Activated T-cell treated with anti-CD3 and anti-CD28 coated beads, Interleukin-2, amount 50 U/mL, for 72 hours (primary cell): ENCODE measurements around the gene CD247. TPM values are rescaled to one million over a fixed set of nuclear protein-coding genes. Genes with fewer than 3 reads are reported as not detected.
A peak's percentile ranks its signal among the peaks of the same experiment; 100 is the strongest.

Experiments used
- ATAC-seq, 2 donors: fragments of 150-1000 bp; cut with Tn5 transposase; replicated peaks in 1 of 2; 2 replicates each; pipeline ENCODE4 v1.10.0; 2021; ENCODE audit warnings: moderate library complexity in 2 of 2, mild to moderate bottlenecking in 1 of 2
- DNase-seq, 2 donors: peaks; one replicate each; pipeline ENCODE4 v3.0.0; 2021 to 2022; ENCODE audit warnings: mixed read lengths in 1 of 2
- H3K27ac Mint-ChIP-seq: one replicate; pipeline ENCODE4 v1.8.0; 2022; ENCODE audit warnings: mild to moderate bottlenecking, moderate library complexity, mixed read lengths
- H3K27me3 Mint-ChIP-seq: one replicate; pipeline ENCODE4 v1.8.0; 2022; ENCODE audit warnings: low read depth, mixed read lengths
- H3K36me3 Mint-ChIP-seq, 2 donors: one replicate each; pipeline ENCODE4 v1.8.0; 2022; ENCODE audit warnings: mixed read lengths in 2 of 2, mild to moderate bottlenecking in 1 of 2; ENCODE audit not compliant: insufficient read depth in 2 of 2
- H3K4me1 Mint-ChIP-seq: one replicate; pipeline ENCODE4 v1.8.0; 2022; ENCODE audit warnings: low read depth, mixed read lengths
- H3K4me3 Mint-ChIP-seq, 2 donors: one replicate each; pipeline ENCODE4 v1.8.0; 2022; ENCODE audit warnings: mild to moderate bottlenecking in 2 of 2, mixed read lengths in 2 of 2, moderate library complexity in 2 of 2
- H3K9me3 Mint-ChIP-seq, 2 donors: one replicate each; pipeline ENCODE4 v1.8.0; 2022; ENCODE audit warnings: mixed read lengths in 2 of 2
- total RNA-seq, 2 donors: library from RNA; stranded (reverse); gene quantifications; one replicate each; pipeline ENCODE4 v1.2.3, GENCODE V29; 2022

The CD247 gene
- total RNA-seq, 2 donors from 2014 or later: 160 to 178 TPM

DNA sequence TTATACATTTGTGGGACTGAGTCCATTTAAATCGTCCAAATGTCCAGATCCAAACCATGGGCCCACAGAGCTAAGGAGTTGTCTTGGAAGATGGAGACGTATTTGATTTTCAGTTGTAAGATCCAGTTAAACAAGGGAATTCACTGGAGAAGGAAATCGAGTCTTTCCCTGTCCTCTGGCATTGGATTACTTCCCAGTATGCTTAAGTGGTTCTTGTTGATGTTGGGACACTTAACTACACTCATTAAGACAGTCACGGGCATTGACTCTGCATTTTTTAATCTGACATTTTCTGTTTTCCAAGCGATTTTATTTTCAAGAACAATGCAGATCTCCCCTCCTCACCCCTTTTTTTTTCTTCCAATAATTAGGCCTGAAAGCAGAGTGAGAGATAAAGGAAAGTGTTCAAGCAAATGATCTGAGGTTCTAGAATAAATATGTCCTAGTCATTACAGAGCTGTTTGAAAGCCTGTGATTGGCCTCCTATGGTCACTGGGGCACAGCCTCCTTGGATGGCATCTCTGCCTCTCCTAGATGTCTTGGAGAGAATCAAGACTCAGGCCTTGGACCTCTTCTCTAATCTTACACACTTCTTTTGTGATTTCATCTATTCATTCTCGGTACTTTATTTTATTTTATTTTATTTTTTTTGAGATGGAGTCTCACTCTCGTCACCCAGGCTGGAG, 48.9 kb downstream of the CD247 start:
- peaks cover 0 to 5% of the 10 kb centered on the region in 2 donors for H3K36me3 Mint-ChIP-seq
- H3K27ac Mint-ChIP-seq: peak overlapping the region; percentile 78
- ATAC-seq (no peak), DNase-seq (no peak)
- H3K4me3 Mint-ChIP-seq: peak overlapping the region in 1 of 2 donors; percentile 39
- H3K27me3 Mint-ChIP-seq: no peaks in the 10 kb centered on the region
- peaks cover 81% of the 10 kb centered on the region for H3K4me1 Mint-ChIP-seq
- no peaks in the 10 kb centered on the region for H3K9me3 Mint-ChIP-seq

GRCh38 chr1:167467752-167468151, 50.6 kb downstream of the CD247 start:
- Mint-ChIP-seq H3K27ac (peak overlapping the region; percentile 78), H3K27me3 (no peaks in the 10 kb centered on the region), H3K36me3 (peaks cover 0 to 2% of the 10 kb centered on the region in 2 donors), H3K4me1 (peaks cover 71% of the 10 kb centered on the region), H3K9me3 (no peaks in the 10 kb centered on the region), H3K4me3 (peak overlapping the region in 1 of 2 donors; percentile 42)
- DNase-seq (no peak), ATAC-seq (no peak)

GRCh38 chr1:167467126-167467710, 51.1 kb downstream of the CD247 start:
- Mint-ChIP-seq H3K36me3 (peaks cover 0 to 2% of the 10 kb centered on the region in 2 donors), H3K9me3 (no peaks in the 10 kb centered on the region), H3K4me3 (peak overlapping the region in 1 of 2 donors; percentile 39), H3K4me1 (peaks cover 70% of the 10 kb centered on the region), H3K27ac (peak overlapping the region; percentile 15), H3K27me3 (no peaks in the 10 kb centered on the region)
- no peak for DNase-seq
- ATAC-seq: peak; percentile 65 to 71

- Mint-ChIP-seq H3K27ac (peak overlapping the region; percentile 93), H3K9me3 (no peaks in the 10 kb centered on the region), H3K4me1 (peaks cover 74% of the 10 kb centered on the region), H3K4me3 (peak overlapping the region; percentile 45 to 48), H3K36me3 (peaks cover 0 to 2% of the 10 kb centered on the region in 2 donors), H3K27me3 (no peaks in the 10 kb centered on the region)
- DNase-seq: no peak
- ATAC-seq: no peak
These were observed 52.6 kb downstream of the CD247 start for GRCh38 chr1:167465743-167466142.

GRCh38 chr1:167465018-167465417, 53.3 kb downstream of the CD247 start:
- DNase-seq (no peak), ATAC-seq (no peak)
- Mint-ChIP-seq H3K4me3 (peak overlapping the region; percentile 45 to 64), H3K27me3 (no peaks in the 10 kb centered on the region), H3K4me1 (peaks cover 81% of the 10 kb centered on the region), H3K36me3 (peaks cover 0 to 2% of the 10 kb centered on the region in 2 donors), H3K9me3 (no peaks in the 10 kb centered on the region), H3K27ac (peak overlapping the region; percentile 93)

- Mint-ChIP-seq H3K9me3 (no peaks in the 10 kb centered on the region), H3K4me1 (peaks cover 81% of the 10 kb centered on the region), H3K27me3 (no peaks in the 10 kb centered on the region), H3K27ac (peak overlapping the region; percentile 93), H3K4me3 (peak overlapping the region in 1 of 2 donors; percentile 64), H3K36me3 (peaks cover 0 to 2% of the 10 kb centered on the region in 2 donors)
- DNase-seq (no peak), ATAC-seq (no peak)
These were observed 54.3 kb downstream of the CD247 start for GRCh38 chr1:167463875-167464575.

DNA sequence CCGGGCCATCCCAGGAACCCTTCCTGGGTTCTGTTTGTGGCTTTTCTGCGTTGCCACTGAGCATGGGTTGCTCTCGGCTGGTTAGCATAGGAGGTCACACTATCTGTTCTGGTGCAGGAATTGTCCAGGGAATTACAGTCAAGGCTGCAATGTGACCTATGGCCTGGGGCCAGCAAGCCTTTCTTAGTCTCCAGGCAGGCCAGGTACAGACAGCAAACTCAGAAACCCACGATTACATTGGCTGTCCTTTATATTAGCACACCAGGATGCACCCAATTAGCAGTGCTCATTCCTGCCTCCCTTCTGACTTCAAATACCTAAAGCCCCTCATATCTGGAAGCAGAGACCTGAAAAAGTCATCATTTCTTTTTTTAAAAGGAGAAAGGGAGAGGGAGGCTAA, 55.2 kb downstream of the CD247 start:
- no peaks in the 10 kb centered on the region for H3K27me3 Mint-ChIP-seq
- H3K36me3 Mint-ChIP-seq: no peaks in the 10 kb centered on the region

DNA sequence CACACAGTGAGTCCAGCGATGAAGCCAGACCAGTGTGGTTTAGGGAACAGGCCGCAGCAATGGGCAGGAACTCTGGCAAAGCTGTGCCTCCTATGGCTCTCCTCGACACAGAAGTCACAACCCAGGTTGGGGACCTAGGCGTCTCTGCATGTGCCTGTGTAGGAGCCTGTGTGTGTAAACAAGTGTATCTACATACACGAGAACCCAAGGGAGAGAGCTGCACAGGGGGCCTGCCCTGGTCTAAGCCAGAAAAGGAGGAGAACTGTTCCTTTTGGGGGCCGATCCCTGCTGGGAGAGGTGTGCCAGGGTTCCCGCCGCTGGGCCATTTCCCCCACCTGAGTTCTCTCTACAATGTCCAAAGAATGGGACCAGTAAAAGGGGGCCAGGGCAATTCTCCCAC, 56.0 kb downstream of the CD247 start:
- no peaks in the 10 kb centered on the region for H3K27me3 Mint-ChIP-seq
- no peak for ATAC-seq
- DNase-seq: no peak
- no peaks in the 10 kb centered on the region for H3K9me3 Mint-ChIP-seq
- peaks cover 81% of the 10 kb centered on the region for H3K4me1 Mint-ChIP-seq
- H3K36me3 Mint-ChIP-seq: no peaks in the 10 kb centered on the region
- no peak overlapping the region for H3K27ac Mint-ChIP-seq
- no peak overlapping the region for H3K4me3 Mint-ChIP-seq

More for the DNA sequence above, 55.2 kb downstream of the CD247 start:
- DNase-seq (no peak), ATAC-seq (no peak)
- Mint-ChIP-seq H3K4me1 (peaks cover 81% of the 10 kb centered on the region), H3K9me3 (no peaks in the 10 kb centered on the region), H3K4me3 (peak overlapping the region in 1 of 2 donors; percentile 25), H3K27ac (peak overlapping the region; percentile 93)

- ATAC-seq (peak; percentile 26 to 44), DNase-seq (peak; percentile 51 to 65)
- H3K4me1 Mint-ChIP-seq: peaks cover 87% of the 10 kb centered on the region
- no peaks in the 10 kb centered on the region for H3K36me3 Mint-ChIP-seq
- H3K27me3 Mint-ChIP-seq: no peaks in the 10 kb centered on the region
- H3K4me3 Mint-ChIP-seq: peak overlapping the region; percentile 47 to 67
- H3K9me3 Mint-ChIP-seq: no peaks in the 10 kb centered on the region
- H3K27ac Mint-ChIP-seq: peak overlapping the region; percentile 62
These were observed 57.5 kb downstream of the CD247 start for GRCh38 chr1:167460836-167461235.

- ATAC-seq: no peak
- H3K4me3 Mint-ChIP-seq: no peak overlapping the region
- no peak for DNase-seq
- H3K9me3 Mint-ChIP-seq: no peaks in the 10 kb centered on the region
- no peaks in the 10 kb centered on the region for H3K36me3 Mint-ChIP-seq
- H3K27ac Mint-ChIP-seq: peak overlapping the region; percentile 68
- H3K27me3 Mint-ChIP-seq: no peaks in the 10 kb centered on the region
- peaks cover 75% of the 10 kb centered on the region for H3K4me1 Mint-ChIP-seq
These were observed 60.3 kb downstream of the CD247 start for GRCh38 chr1:167457936-167458584.

GRCh38 chr1:167456926-167457325, 61.4 kb downstream of the CD247 start:
- no peak for ATAC-seq
- no peak for DNase-seq
- no peaks in the 10 kb centered on the region for H3K9me3 Mint-ChIP-seq
- H3K4me3 Mint-ChIP-seq: peak overlapping the region; percentile 83 to 87
- H3K27me3 Mint-ChIP-seq: no peaks in the 10 kb centered on the region
- peaks cover 78% of the 10 kb centered on the region for H3K4me1 Mint-ChIP-seq
- peak overlapping the region; percentile 59 for H3K27ac Mint-ChIP-seq
- H3K36me3 Mint-ChIP-seq: no peaks in the 10 kb centered on the region

DNA sequence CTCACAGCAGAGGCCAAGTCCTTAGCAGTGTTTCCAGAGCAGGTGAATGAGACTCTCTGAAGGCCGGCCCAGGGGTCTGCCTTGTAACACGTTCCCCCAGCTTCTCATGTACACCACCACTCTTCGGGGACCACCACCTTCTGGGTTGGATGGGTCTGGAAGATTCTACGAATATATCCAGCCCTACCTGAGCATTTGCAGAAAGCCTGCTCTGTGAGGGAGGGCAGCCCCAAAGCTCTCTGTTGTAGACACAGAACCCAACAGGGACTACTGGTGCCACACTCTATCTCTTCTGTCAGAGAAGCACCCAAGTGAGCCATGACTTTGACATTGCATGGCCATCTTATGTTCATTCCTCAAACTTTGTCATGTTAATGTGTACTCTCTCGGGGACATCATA, 61.8 kb downstream of the CD247 start:
- Mint-ChIP-seq H3K4me3 (peak overlapping the region; percentile 83 to 87), H3K4me1 (peaks cover 78% of the 10 kb centered on the region), H3K27me3 (no peaks in the 10 kb centered on the region), H3K9me3 (no peaks in the 10 kb centered on the region), H3K36me3 (no peaks in the 10 kb centered on the region), H3K27ac (peak overlapping the region; percentile 59)
- peak; percentile 14 to 22 for ATAC-seq
- no peak for DNase-seq
